A673 (cell line): ENCODE results near the gene FCN1. TPM values are rescaled to one million over a fixed set of nuclear protein-coding genes. Genes with fewer than 3 reads are reported as not detected.

Source experiments
- BruUV-seq: library from RNA; stranded (reverse); fragments of 400-500 nt; replicated peaks from 2 replicates; lab custom pipeline; 2021; lab: Mats Ljungman, UMichigan
- CTCF ChIA-PET: fragments of 300-600 bp; sonication (Branson Sonifier 250); formaldehyde crosslinking; loops from one replicate; lab custom pipeline; 2022; ENCODE audit warnings: antibody characterized with exemption; lab: Charles Lee
- POLR2A ChIA-PET: fragments of 300-600 bp; sonication (Branson Sonifier 250); formaldehyde crosslinking; loops from one replicate; lab custom pipeline; 2022; ENCODE audit warnings: antibody characterized with exemption; ENCODE audit not compliant: low non-redundant PET; lab: Charles Lee
- DNase-seq: peaks from one replicate; pipeline ENCODE4 v3.0.0-alpha.2; 2015; ENCODE audit warnings: low spot score
- H3K27ac ChIP-seq: fragments of 200-600 bp; sonication (generic); 2 replicates; pipeline ENCODE4 v1.5.1; 2016; ENCODE audit warnings: mixed run types, low read depth, mild to moderate bottlenecking, mixed read lengths, antibody characterized with exemption, low read length; ENCODE audit not compliant: poor library complexity, severe bottlenecking
- H3K27me3 ChIP-seq: fragments of 200-600 bp; sonication (generic); replicated peaks from 2 replicates; pipeline ENCODE4 v1.6.1; 2017; ENCODE audit warnings: mixed run types, low read depth, mild to moderate bottlenecking, mixed read lengths, antibody characterized with exemption, low read length; ENCODE audit not compliant: insufficient read depth, poor library complexity
- H3K36me3 ChIP-seq: fragments of 200-600 bp; sonication (generic); 2 replicates; pipeline ENCODE4 v1.6.1; 2016; ENCODE audit warnings: mixed run types, mild to moderate bottlenecking, mixed read lengths, antibody characterized with exemption, low read length; ENCODE audit not compliant: insufficient read depth, poor library complexity, severe bottlenecking
- H3K4me1 ChIP-seq: fragments of 200-600 bp; sonication (generic); 2 replicates; pipeline ENCODE4 v1.6.1; 2017; ENCODE audit warnings: mixed run types, mild to moderate bottlenecking, mixed read lengths, antibody characterized with exemption, low read length; ENCODE audit not compliant: insufficient read depth, poor library complexity, severe bottlenecking
- H3K4me3 ChIP-seq: fragments of 200-600 bp; sonication (generic); 2 replicates; pipeline ENCODE4 v1.5.1; 2016; ENCODE audit warnings: low read depth, mixed run types, mild to moderate bottlenecking, mixed read lengths, low read length; ENCODE audit not compliant: poor library complexity, severe bottlenecking
- H3K9me3 ChIP-seq: fragments of 200-600 bp; sonication (generic); 2 replicates; pipeline ENCODE4 v1.6.1; 2016; ENCODE audit warnings: mixed run types, low read depth, mild to moderate bottlenecking, mixed read lengths, antibody characterized with exemption, low read length; ENCODE audit not compliant: poor library complexity, severe bottlenecking
- EZH2 ChIP-seq: fragments of 200-600 bp; sonication (generic); IDR thresholded peaks from 2 replicates; pipeline ENCODE4 v1.6.1; 2017; ENCODE audit warnings: borderline replicate concordance, low read depth, mild to moderate bottlenecking, mixed read lengths, antibody characterized with exemption, low read length; ENCODE audit not compliant: poor library complexity, severe bottlenecking
- intact Hi-C: fragments of 100-400 bp; cut with micrococcal nuclease; formaldehyde crosslinking; loops from one replicate; pipeline ENCODE4 v1.10.0; 2022; ENCODE audit not compliant: unreplicated experiment
- total RNA-seq: library from RNA; stranded (reverse); gene quantifications from 2 replicates; pipeline ENCODE4 v1.2.3, GENCODE V29; 2021
- TF ChIP-seq, protein P1 (sequence below): fragments of 300-800, 200-600 bp; sonication (generic); conservative IDR thresholded peaks from 2 replicates; pipeline ENCODE4 v1.5.1; 2017; ENCODE audit warnings: low read depth, mild to moderate bottlenecking, antibody characterized with exemption, low read length, moderate library complexity, mixed read lengths

FCN1 gene
- total RNA-seq, 1 experiment from 2014 or later: not detected

DNA sequence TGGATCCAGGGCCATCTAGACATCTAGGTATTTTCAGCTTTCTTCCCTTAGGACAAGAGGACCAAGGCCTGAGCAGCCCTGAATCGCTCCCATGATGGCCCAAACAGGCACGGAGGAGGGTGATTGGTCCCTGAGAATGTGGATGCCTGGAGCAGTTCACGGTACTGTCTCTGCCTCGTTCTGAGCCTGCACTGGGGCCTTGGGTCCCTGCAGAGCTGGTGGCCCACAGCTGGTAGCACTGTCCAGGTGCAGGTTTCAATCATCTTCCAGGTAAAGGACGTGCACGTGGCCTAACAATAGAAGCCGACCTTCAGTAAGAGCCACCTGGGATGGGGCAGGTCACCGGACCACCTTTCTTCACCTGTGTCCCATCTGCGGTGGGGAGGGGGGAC, 19.4 kb upstream of the FCN1 start:
- TF ChIP-seq EZH2: no peak
- TF ChIP-seq, protein P1, sequence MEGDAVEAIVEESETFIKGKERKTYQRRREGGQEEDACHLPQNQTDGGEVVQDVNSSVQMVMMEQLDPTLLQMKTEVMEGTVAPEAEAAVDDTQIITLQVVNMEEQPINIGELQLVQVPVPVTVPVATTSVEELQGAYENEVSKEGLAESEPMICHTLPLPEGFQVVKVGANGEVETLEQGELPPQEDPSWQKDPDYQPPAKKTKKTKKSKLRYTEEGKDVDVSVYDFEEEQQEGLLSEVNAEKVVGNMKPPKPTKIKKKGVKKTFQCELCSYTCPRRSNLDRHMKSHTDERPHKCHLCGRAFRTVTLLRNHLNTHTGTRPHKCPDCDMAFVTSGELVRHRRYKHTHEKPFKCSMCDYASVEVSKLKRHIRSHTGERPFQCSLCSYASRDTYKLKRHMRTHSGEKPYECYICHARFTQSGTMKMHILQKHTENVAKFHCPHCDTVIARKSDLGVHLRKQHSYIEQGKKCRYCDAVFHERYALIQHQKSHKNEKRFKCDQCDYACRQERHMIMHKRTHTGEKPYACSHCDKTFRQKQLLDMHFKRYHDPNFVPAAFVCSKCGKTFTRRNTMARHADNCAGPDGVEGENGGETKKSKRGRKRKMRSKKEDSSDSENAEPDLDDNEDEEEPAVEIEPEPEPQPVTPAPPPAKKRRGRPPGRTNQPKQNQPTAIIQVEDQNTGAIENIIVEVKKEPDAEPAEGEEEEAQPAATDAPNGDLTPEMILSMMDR: no peak
- intact Hi-C loops: no loop called here
- Histone ChIP-seq H3K36me3 (no peaks in the 10 kb centered on the region), H3K4me1 (peaks cover 12% of the 10 kb centered on the region), H3K27ac (no peak overlapping the region), H3K9me3 (no peaks in the 10 kb centered on the region), H3K4me3 (no peak overlapping the region), H3K27me3 (no peaks in the 10 kb centered on the region)
- POLR2A ChIA-PET: interaction anchor here (0.6 kb wide), 1 partner anchor 226 kb away, joined by 14 read pairs; no protein-coding TSS in a partner anchor
- BruUV-seq: no TSS peak
- DNase-seq: no peak
- CTCF ChIA-PET: no interaction called here

DNA sequence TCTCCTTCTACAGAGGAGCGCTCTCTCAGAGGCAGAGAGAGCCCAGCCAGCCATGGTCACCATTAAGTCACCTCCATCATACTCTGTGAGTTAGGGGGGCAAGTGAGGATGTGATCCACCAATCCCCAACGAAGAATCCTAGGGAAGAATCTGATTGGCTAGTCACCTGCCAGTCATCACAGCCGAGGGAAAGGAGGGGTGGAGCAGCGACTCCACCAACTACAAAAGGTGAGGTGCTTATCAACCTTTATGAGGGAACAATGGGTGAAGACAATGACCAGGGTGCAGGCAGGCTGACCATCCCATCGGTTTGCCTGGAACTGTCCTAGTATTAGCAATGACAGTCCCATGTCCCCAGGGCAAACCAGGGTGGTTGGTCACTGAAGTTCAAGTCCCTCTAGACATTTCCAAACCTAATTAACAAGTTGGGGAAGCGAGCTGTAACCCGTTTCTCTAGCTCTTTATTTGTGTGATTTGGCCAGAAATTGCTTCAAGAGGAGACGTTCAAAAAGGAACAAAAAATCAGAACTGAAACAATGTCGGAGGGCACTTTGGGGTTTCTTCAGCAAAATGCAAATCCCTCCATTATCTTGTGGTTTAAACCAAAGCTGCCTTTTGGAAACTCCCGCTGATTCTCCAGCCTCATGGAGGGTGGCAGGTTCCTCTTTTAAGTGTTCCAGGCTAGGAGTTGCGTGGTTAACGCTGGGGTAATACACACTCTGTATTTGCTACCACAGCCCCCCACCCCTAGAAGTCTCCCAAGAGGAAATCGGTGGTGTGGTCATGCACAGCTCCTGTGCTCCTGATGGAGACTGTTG, 18.8 kb upstream of the FCN1 start:
- TF ChIP-seq, protein P1: no peak
- TF ChIP-seq EZH2: no peak
- Histone ChIP-seq H3K4me1 (peaks cover 12% of the 10 kb centered on the region), H3K36me3 (no peaks in the 10 kb centered on the region), H3K27ac (no peak overlapping the region), H3K4me3 (no peak overlapping the region), H3K9me3 (no peaks in the 10 kb centered on the region), H3K27me3 (no peaks in the 10 kb centered on the region)
- CTCF ChIA-PET: no interaction called here
- no TSS peak for BruUV-seq
- POLR2A ChIA-PET: no interaction called here
- intact Hi-C loops: no loop called here
- no peak for DNase-seq

DNA sequence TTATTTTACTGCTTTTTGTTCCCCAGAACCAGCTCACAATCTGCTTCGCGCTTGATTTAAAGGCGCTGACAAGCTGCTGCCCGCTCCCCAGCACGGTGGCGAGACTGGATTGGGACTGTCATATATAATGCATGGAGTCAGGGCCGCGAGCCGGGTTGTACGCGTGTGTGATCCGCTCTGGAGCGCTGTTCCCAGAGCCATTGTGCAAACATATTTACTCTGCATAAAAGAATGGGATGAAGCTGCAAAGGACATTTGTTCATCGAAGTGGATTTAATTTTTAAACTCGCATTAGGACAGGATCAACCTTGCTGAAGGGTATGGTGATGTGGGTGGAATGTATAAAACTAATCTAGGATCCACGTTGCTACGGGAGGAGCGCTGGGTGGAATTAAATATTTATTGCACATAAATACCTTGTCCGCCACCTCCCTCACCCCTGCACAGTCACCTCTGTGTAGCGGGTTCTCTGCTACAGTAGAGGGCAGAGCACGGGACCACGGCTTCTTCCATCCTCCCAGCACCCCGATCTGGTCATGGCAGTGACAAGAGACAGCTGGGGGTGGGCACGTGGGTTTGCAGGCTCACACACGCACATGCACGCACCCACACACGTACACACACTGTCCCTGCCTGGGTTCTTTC, 18.1 kb upstream of the FCN1 start:
- intact Hi-C loops: no loop called here
- CTCF ChIA-PET: no interaction called here
- H3K27me3 ChIP-seq: no peaks in the 10 kb centered on the region
- H3K4me1 ChIP-seq: peaks cover 12% of the 10 kb centered on the region
- no peaks in the 10 kb centered on the region for H3K9me3 ChIP-seq
- no peak overlapping the region for H3K27ac ChIP-seq
- no TSS peak for BruUV-seq
- no peak overlapping the region for H3K4me3 ChIP-seq
- TF ChIP-seq, protein P1: no peak
- no peak for TF ChIP-seq EZH2
- POLR2A ChIA-PET: no interaction called here
- DNase-seq: no peak
- H3K36me3 ChIP-seq: no peaks in the 10 kb centered on the region
